ENCODE results near the gene ACSS1. TPM values are rescaled to one million over a fixed set of nuclear protein-coding genes. Genes with fewer than 3 reads are reported as not detected.

The ACSS1 gene
- total RNA-seq, 1 experiment from 2014 or later = 1.5 TPM

DNA sequence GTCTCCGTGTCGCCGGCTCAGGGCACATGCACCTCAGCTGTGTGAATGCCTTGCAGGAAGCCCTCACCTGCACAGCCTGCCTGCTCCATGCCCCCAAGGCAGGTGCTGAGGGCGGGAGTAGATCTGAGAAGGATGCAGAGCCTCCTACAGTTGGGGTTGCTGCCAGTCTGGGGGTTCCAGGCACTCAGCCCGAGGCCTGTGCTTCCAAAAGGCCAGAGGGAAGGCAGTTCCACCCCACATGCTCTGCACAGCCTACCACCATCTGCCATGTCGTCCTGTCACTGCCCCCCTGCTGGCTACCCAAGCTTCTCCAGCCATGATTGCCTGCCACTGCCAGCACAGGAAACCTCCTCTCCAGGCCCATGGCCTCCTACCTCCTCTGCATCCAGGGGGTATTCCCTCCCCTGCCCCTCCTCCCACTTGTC lies 19.3 kb downstream of the ACSS1 start:
- H3K4me3 Mint-ChIP-seq = no peak overlapping the region
- TF ChIP-seq, protein P1, sequence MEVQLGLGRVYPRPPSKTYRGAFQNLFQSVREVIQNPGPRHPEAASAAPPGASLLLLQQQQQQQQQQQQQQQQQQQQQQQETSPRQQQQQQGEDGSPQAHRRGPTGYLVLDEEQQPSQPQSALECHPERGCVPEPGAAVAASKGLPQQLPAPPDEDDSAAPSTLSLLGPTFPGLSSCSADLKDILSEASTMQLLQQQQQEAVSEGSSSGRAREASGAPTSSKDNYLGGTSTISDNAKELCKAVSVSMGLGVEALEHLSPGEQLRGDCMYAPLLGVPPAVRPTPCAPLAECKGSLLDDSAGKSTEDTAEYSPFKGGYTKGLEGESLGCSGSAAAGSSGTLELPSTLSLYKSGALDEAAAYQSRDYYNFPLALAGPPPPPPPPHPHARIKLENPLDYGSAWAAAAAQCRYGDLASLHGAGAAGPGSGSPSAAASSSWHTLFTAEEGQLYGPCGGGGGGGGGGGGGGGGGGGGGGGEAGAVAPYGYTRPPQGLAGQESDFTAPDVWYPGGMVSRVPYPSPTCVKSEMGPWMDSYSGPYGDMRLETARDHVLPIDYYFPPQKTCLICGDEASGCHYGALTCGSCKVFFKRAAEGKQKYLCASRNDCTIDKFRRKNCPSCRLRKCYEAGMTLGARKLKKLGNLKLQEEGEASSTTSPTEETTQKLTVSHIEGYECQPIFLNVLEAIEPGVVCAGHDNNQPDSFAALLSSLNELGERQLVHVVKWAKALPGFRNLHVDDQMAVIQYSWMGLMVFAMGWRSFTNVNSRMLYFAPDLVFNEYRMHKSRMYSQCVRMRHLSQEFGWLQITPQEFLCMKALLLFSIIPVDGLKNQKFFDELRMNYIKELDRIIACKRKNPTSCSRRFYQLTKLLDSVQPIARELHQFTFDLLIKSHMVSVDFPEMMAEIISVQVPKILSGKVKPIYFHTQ (CRISPR knock-in tag; IDR thresholded peaks at IDR 0.05) = no peak
- no peak for TF ChIP-seq NR2C2 (CRISPR knock-in tag; IDR thresholded peaks at IDR 0.05)
- TF ChIP-seq SMAD3 (CRISPR knock-in tag; IDR thresholded peaks at IDR 0.05; ENCODE audit: borderline replicate concordance) = no peak
- no peak for TF ChIP-seq NFATC4 (CRISPR knock-in tag; IDR thresholded peaks at IDR 0.05)
- TF ChIP-seq, protein P2, sequence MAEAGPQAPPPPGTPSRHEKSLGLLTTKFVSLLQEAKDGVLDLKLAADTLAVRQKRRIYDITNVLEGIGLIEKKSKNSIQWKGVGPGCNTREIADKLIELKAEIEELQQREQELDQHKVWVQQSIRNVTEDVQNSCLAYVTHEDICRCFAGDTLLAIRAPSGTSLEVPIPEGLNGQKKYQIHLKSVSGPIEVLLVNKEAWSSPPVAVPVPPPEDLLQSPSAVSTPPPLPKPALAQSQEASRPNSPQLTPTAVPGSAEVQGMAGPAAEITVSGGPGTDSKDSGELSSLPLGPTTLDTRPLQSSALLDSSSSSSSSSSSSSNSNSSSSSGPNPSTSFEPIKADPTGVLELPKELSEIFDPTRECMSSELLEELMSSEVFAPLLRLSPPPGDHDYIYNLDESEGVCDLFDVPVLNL (CRISPR knock-in tag; IDR thresholded peaks at IDR 0.05; ENCODE audit: borderline replicate concordance, low read depth) = no peak
- no peak for TF ChIP-seq ETV6 (CRISPR knock-in tag; IDR thresholded peaks at IDR 0.05)
- TF ChIP-seq, protein P3, sequence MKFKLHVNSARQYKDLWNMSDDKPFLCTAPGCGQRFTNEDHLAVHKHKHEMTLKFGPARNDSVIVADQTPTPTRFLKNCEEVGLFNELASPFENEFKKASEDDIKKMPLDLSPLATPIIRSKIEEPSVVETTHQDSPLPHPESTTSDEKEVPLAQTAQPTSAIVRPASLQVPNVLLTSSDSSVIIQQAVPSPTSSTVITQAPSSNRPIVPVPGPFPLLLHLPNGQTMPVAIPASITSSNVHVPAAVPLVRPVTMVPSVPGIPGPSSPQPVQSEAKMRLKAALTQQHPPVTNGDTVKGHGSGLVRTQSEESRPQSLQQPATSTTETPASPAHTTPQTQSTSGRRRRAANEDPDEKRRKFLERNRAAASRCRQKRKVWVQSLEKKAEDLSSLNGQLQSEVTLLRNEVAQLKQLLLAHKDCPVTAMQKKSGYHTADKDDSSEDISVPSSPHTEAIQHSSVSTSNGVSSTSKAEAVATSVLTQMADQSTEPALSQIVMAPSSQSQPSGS (CRISPR knock-in tag; IDR thresholded peaks at IDR 0.05; ENCODE audit: borderline replicate concordance, low read depth) = no peak
- TF ChIP-seq OVOL2 (CRISPR knock-in tag; IDR thresholded peaks at IDR 0.05; ENCODE audit: borderline replicate concordance) = no peak
- TF ChIP-seq TP53 (CRISPR knock-in tag; IDR thresholded peaks at IDR 0.05) = no peak
- TF ChIP-seq TCF7 (CRISPR knock-in tag; IDR thresholded peaks at IDR 0.05; ENCODE audit: low read depth) = no peak
- TF ChIP-seq ZNF263 (CRISPR knock-in tag; IDR thresholded peaks at IDR 0.05; ENCODE audit: low read depth) = no peak
- no peak for TF ChIP-seq FOXP1 (CRISPR knock-in tag; IDR thresholded peaks at IDR 0.05; ENCODE audit: borderline replicate concordance)
- POLR2A ChIA-PET = no interaction called here
- no peak for ATAC-seq
- no peaks in the 10 kb centered on the region; the same call in none of the 2 replicates for H3K27me3 Mint-ChIP-seq (ENCODE audit: low read depth)
- no peaks in the 10 kb centered on the region for H3K36me3 Mint-ChIP-seq
- H3K4me1 Mint-ChIP-seq = peaks cover 5% of the 10 kb centered on the region
- no peak overlapping the region for H3K27ac Mint-ChIP-seq
- no peaks in the 10 kb centered on the region for H3K9me3 Mint-ChIP-seq
- CTCF ChIA-PET = interaction anchor here (1.0 to 2.7 kb wide), 2 partner anchors 27 kb away, joined by 3 to 8 read pairs; no protein-coding TSS in a partner anchor
- no peak for DNase-seq (ENCODE audit: low spot score)

DNA sequence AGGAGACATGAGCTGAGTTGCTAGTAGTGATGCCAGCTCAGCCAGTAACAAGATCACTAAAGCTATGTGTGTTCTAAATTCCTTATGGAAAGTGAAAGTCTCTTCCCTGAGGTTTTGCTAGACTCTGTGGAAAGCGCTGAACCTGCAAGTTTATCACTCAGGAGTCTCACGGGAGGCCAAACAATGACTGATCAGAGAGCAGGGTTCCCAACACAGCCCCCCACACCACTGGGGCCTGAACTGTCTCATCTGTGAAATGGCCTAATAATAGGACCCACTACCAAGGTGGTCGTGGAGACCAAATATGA lies 19.9 kb downstream of the ACSS1 start:
- Mint-ChIP-seq H3K36me3 (no peaks in the 10 kb centered on the region), H3K27ac (no peak overlapping the region)
- POLR2A ChIA-PET = no interaction called here

DNA sequence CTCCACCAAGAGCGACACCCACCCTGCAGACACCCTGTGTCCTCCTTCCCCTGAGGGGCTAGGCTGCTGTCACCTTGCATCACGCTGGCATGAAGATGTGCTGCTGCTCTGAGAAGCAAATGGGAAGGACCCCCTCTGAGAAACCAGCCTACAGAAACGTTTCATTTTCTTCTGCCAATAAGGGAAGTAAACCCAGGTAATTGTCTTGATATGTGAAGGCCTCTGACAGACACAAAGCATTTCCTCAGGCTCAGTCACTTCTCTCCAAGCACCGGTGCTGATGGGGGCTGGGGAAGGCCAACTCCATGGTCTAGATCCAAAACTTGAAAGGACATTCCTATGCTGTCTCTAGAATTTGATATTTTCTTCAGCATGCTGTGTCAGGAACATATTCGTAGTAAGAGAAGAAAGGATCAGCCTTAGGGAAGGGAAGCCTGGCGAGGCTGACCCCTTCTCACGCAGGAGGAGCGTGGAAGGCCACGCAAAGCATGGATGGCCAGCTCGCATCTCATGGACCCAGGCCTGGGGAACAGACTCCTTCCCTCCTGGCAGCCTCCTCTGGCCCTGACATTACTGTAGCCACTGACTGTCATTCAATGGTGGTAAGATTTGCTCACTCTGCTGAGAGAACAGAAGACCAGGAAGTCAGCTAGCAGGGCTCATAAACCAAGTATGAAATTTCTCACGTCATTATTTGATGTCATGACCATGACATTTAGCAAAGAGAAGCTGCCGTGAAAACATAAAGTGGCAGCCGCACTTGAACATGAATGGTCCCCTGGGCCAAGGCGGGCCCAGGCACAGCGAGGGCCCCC lies 20.4 kb downstream of the ACSS1 start:
- H3K27ac Mint-ChIP-seq = no peak overlapping the region
- ChIA-PET CTCF (interaction anchor here (2.7 kb wide), 1 partner anchor 28 kb away, joined by 8 read pairs; no protein-coding TSS in a partner anchor), POLR2A (no interaction called here)
- H3K36me3 Mint-ChIP-seq = no peaks in the 10 kb centered on the region
- ATAC-seq (no peak), DNase-seq (ENCODE audit: low spot score) (no peak)
- no peak overlapping the region for H3K4me3 Mint-ChIP-seq
- no peaks in the 10 kb centered on the region for H3K9me3 Mint-ChIP-seq
- H3K27me3 Mint-ChIP-seq (ENCODE audit: low read depth) = peaks cover 3% of the 10 kb centered on the region
- H3K4me1 Mint-ChIP-seq = peaks cover 9% of the 10 kb centered on the region
- TF ChIP-seq NR3C1 (CRISPR knock-in tag; conservative IDR thresholded peaks at IDR 0.05; ENCODE audit: low read depth) (no peak), NR1H2 (CRISPR knock-in tag; IDR thresholded peaks at IDR 0.05) (no peak), ZNF423 (CRISPR knock-in tag; IDR thresholded peaks at IDR 0.05) (no peak)
- TF ChIP-seq, protein P4, sequence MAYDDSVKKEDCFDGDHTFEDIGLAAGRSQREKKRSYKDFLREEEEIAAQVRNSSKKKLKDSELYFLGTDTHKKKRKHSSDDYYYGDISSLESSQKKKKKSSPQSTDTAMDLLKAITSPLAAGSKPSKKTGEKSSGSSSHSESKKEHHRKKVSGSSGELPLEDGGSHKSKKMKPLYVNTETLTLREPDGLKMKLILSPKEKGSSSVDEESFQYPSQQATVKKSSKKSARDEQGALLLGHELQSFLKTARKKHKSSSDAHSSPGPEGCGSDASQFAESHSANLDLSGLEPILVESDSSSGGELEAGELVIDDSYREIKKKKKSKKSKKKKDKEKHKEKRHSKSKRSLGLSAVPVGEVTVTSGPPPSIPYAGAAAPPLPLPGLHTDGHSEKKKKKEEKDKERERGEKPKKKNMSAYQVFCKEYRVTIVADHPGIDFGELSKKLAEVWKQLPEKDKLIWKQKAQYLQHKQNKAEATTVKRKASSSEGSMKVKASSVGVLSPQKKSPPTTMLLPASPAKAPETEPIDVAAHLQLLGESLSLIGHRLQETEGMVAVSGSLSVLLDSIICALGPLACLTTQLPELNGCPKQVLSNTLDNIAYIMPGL (CRISPR knock-in tag; IDR thresholded peaks at IDR 0.05) = no peak
- TF ChIP-seq, protein P5, sequence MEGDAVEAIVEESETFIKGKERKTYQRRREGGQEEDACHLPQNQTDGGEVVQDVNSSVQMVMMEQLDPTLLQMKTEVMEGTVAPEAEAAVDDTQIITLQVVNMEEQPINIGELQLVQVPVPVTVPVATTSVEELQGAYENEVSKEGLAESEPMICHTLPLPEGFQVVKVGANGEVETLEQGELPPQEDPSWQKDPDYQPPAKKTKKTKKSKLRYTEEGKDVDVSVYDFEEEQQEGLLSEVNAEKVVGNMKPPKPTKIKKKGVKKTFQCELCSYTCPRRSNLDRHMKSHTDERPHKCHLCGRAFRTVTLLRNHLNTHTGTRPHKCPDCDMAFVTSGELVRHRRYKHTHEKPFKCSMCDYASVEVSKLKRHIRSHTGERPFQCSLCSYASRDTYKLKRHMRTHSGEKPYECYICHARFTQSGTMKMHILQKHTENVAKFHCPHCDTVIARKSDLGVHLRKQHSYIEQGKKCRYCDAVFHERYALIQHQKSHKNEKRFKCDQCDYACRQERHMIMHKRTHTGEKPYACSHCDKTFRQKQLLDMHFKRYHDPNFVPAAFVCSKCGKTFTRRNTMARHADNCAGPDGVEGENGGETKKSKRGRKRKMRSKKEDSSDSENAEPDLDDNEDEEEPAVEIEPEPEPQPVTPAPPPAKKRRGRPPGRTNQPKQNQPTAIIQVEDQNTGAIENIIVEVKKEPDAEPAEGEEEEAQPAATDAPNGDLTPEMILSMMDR (IDR thresholded peaks at IDR 0.05) = no peak
- TF ChIP-seq, protein P6, sequence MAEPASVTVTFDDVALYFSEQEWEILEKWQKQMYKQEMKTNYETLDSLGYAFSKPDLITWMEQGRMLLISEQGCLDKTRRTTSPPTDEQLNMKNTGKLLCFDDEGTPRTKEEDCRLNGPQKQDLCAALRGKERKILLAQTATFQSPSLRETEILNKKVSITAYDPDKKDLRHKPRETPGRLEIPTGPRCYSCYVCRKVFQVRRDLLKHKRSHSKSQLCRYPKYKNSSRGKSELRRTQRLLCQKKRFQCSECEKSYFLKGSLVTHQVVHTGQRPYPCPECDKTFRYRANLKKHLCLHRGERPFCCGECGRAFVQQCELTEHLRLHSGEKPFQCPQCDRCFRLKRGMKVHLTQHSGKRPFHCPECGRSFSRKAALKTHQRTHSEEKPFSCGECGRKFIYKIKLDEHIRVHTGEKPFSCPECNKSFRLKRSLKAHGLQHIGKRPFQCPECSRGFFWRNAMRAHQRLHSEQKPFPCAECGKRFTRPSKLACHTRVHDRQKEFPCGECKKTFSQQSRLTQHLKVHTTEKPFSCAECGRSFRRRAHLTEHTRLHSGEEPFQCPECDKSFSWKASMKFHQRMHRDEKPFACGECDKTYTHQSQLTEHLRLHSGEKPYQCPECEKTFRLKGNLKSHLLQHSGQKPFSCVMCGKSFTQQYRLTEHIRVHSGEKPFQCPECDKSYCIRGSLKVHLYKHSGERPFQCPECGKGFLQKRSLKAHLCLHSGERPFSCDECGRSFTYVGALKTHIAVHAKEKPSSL (CRISPR knock-in tag; conservative IDR thresholded peaks at IDR 0.05) = no peak

More for the DNA sequence above, 19.9 kb downstream of the ACSS1 start:
- CTCF ChIA-PET = interaction anchor here (2.7 kb wide), 1 partner anchor 27 kb away, joined by 8 read pairs; no protein-coding TSS in a partner anchor
- no peaks in the 10 kb centered on the region for H3K9me3 Mint-ChIP-seq
- DNase-seq (ENCODE audit: low spot score) (no peak), ATAC-seq (no peak)
- no peak for TF ChIP-seq TCF7 (CRISPR knock-in tag; IDR thresholded peaks at IDR 0.05; ENCODE audit: low read depth)
- TF ChIP-seq KAT7 (CRISPR knock-in tag; IDR thresholded peaks at IDR 0.05; ENCODE audit: borderline replicate concordance) = no peak
- H3K4me3 Mint-ChIP-seq = no peak overlapping the region
- peaks cover 5% of the 10 kb centered on the region for H3K4me1 Mint-ChIP-seq
- peaks cover 3% of the 10 kb centered on the region for H3K27me3 Mint-ChIP-seq (ENCODE audit: low read depth)

Data from WTC11 (cell line).